HG03095 (cell line): ENCODE measurements around the gene BAD.
A peak's percentile ranks its signal among the peaks of the same experiment; 100 is the strongest.

ENCODE experiments used
- ATAC-seq: cut with Tn5 transposase; IDR thresholded peaks from one replicate; pipeline ENCODE4 v1.9.1; 2021; ENCODE audit warnings: moderate library complexity; ENCODE audit not compliant: unreplicated experiment

The BAD gene

DNA sequence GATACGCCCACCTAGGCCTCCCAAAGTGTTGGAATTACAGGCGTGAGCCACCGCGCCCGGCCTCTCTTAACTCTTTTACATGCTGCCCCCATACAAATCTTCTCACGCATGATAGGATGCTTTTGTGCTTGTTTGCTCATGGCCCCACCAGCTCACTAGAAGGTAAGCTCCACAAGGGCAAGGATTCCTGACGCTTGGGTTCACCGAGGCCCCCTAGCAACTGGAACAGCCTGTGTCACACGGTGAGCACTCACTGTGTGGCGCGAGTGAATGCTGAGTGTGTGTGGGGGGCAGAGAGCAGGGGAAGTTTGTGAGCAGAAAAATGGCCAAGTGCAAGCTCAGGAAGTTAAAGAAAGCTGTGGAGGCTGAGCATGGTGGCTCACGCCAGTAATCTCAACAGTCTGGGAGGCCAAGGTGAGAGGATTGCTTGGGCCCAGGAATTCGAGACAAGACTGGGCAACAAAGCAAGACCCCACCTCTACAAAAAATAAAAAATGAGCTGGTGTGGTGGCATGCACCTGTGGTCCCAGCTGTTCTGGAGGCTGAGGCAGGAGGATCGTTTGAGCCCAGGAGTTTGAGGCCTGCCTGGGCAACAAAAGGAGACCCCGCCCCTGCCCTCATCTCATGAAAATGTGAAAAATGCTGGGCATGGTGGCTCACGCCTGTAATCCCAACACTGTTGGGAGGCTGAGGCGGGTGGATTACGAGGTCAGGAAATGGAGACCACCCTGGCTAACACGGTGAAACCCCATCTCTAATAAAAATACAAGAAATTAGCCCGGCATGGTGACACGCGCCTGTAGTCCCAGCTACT is 2.3 kb downstream of the BAD start:
- no peak for ATAC-seq

- ATAC-seq, result no peak
Measured at GRCh38 chr11:64278576-64279190, 5.8 kb downstream of the BAD start.

DNA sequence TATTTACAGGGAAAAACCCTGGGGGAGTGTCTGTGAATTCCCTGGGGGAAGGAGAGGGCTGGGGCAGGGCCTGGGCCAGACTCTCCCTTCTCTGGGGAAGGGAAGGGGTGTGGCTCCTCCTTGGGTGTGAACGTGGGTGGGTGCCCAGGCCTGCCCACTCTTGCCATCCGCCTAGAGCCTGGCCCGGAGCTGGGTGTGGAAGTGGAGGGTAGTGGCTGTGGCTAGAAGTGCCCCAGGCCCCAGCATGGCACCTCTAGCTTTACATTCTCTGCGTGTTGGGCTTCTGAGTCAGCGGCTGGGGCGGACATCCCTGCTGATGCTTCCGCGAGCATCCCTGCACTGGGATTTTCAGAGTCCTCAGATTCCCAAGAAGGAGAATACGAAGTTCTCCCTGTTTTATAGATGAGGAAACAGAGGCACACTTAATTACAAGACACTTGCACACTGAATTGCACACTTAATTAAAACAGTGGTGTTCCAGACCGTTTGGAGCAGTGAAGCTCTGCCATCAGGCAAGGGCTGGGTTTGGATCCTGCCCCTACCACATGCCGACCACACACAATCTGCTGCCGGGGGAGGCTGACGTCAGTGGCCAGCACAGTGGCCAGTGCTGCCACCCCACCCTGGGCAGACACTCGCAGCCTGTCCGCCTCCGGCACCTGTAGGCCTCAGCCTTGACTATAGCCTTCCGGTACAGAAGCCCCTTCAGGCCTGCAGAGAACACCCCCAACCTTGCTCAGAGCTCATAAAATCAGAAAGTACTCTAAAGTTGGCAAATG is 7.6 kb downstream of the BAD start:
- no peak for ATAC-seq

DNA sequence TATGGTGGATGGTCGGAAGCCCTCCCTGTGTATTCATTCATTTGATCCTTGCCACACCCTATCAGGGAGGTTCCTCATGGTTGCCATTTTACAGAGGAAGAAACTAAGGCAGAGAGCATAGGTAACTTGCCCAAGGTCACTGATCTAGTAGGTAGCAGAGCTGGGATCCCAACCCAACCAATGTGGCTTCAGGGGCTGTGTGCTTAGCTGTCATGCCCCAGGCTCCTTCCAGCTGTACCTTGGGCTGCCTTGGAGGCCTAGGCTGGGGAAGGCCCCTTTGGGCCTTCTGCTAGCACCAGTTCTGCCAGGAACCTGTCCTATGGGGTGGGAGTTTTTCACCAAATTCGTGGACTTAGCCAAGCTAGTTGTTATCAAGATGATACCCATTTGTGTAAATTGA is 8.6 kb downstream of the BAD start:
- no peak for ATAC-seq

GRCh38 chr11:64275031-64275800 is 9.2 kb downstream of the BAD start:
- no peak for ATAC-seq

DNA sequence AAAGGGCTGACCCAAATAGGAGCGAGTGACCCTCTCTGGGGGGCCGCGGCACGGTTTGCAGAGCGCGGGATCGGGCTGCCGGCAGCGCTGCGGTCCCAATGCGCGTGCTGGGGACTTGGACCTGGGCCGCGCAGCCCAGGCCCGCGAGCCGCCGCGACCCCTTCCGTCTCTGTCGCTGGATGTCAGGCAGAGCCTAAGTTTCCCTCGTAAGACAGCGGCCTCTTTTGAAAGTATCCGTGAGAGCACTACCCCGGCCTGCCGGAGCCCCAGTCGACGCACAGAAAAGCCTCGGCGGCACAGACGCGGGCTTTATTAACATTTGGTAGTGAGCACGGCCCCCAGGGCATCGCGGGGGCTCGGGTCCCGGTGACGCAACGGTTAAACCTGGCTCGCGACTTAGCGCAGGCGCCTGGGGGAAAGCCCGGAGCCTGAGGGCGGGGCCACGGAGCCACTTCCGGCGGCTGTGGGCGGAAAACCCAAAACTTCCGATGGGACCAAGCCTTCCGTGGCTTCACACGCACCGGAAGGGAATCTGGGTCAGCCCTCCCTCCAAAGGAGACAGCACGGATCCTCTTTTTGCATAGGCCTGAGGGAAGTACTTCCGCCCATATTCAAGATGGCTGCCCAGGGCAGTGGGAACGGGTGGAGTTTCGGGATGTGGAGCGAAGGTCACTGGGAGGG is 14.8 kb downstream of the BAD start:
- ATAC-seq, result peak; percentile 60

DNA sequence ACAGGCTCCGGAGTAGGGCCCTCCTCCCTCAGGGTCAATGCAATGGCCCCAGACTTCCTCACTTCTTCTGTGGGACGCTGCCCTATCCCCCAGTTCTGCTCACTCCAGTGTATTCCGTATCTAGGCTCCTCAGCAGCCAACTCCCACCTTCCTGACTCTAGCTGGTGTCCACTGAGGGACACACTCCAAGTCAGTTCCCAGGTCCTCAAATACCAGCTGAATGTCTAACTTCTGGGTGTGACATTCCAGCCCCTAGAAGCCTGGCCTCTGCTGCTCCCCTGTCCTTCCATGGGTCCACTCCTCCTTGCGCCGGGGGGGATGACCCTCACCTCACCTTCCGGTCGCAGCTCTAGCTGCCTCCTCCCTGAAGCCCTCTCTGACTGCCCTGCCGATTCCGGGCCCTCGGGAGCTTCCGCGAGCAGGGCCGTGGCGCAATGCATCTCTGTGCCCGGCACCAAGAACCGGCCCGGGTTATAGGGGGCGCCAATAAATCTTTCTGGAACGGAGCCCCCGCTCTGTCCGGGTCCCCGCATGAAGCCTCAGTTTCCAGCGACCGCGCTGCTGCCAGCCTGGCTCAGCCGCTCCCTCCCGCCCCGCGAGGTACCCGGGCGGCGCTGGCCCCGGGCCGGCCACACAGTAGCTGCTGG is 15.4 kb downstream of the BAD start:
- ATAC-seq, result peak; percentile 14

GRCh38 chr11:64268025-64268892 is 16.2 kb downstream of the BAD start:
- ATAC-seq, result no peak

GRCh38 chr11:64267207-64267945 is 17.1 kb downstream of the BAD start:
- ATAC-seq, result no peak

GRCh38 chr11:64266339-64266738 is 18.1 kb downstream of the BAD start:
- ATAC-seq, result no peak

DNA sequence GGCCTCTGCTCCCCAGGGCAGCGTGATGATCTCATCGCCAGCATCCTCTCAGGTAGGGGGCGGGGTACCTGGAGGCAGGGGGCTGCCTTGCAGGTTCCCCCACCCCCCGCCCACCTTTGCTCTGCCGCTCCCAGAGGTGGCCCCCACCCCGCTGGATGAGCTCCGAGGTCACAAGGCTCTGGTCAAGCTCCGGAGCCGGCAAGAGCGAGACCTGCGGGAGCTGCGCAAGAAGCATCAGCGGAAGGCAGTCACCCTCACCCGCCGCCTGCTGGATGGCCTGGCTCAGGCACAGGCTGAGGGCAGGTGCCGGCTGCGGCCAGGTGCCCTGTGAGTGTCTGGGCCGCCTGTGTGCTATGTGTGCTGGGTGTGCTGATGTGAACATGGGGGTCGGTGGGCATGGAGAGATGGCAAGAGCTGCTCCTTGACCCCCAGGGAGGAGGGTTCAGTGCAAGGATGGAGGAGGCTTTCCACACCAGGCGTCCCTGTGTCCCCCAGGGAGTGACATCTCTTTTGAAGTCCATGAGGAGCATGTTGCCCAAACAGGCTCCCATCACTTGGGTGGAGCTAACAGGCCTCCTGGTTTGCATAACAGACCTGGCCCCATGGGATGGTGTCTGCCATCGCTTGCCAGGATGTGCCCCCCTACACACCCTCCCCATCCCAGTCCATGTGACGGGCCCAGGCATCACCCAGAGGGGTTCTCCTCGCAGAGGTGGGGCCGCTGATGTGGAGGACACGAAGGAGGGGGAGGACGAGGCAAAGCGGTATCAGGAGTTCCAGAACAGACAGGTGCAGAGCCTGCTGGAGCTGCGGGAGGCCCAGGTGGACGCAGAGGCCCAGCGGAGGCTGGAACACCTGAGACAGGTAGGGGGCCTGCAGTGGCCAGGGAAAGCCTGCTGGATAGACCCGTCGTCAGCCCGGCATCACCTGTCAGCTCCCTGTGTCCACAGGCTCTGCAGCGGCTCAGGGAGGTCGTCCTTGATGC is 19.0 kb downstream of the BAD start:
- ATAC-seq, result no peak

DNA sequence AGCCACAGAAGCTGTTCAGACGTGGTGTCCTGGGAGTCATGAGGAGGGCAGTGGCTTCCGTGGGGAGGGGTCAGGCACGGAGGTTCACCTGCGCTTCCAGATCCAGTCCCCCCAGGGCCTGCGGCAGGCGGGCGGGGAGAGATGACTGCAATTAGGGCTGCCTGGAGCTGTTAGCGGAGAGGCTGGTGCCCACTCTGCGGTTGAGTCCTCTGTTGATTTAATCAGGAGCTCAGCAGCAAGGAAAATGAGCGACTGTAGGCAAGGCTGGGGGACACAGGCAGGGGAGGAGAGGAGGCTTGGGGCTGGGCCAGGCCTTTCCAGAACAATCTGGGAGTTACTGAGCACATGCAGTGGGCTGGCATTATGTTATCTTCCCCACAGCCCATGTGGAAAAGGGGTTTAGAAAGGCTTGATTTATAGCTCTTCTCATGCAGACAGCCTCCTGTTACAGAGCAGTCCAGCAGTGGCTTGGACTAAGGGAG is 20.1 kb downstream of the BAD start:
- no peak for ATAC-seq

GRCh38 chr11:64263947-64264317 is 20.5 kb downstream of the BAD start:
- no peak for ATAC-seq

- ATAC-seq, result no peak
Measured at GRCh38 chr11:64263021-64263946, 21.2 kb downstream of the BAD start.

GRCh38 chr11:64262271-64263002 is 22.0 kb downstream of the BAD start:
- ATAC-seq, result no peak
